Measurements from ENCODE around the gene HIBCH.
A peak's percentile ranks its signal among the peaks of the same experiment; 100 is the strongest.
"Not testable (repeated sequence)": the region's sequence is repeated elsewhere in the genome, so short reads cannot be mapped to it uniquely, and the experiment has no call there.

Gene HIBCH

GRCh38 chr2:190319555-190320498, at the start of gene HIBCH:
TSS of gene HIBCH (minus strand) at chr2:190319826. CDS start at chr2:190319750, 76 bp downstream.
- DNase-seq, result peak; percentile 95

- no peak for DNase-seq
These were observed 47.5 kb upstream of the HIBCH start for GRCh38 chr2:190367091-190367490.

GRCh38 chr2:190366248-190366753, 46.7 kb upstream of the HIBCH start:
- no peak for DNase-seq

- no peak for DNase-seq
These were observed 46.0 kb upstream of the HIBCH start for GRCh38 chr2:190365499-190366204.

GRCh38 chr2:190362894-190363293, 43.3 kb upstream of the HIBCH start:
- DNase-seq, result no peak

GRCh38 chr2:190361572-190361971, 41.9 kb upstream of the HIBCH start:
- no peak for DNase-seq

GRCh38 chr2:190360965-190361364, 41.3 kb upstream of the HIBCH start:
- DNase-seq, result no peak

GRCh38 chr2:190360561-190360960, 40.9 kb upstream of the HIBCH start:
- DNase-seq, result no peak

GRCh38 chr2:190358655-190359448, 39.2 kb upstream of the HIBCH start:
- DNase-seq, result not testable (repeated sequence)

- DNase-seq, result no peak
These were observed 38.0 kb upstream of the HIBCH start for GRCh38 chr2:190357600-190357999.

- DNase-seq, result no peak
These were observed 36.5 kb upstream of the HIBCH start for GRCh38 chr2:190355968-190356644.

GRCh38 chr2:190354003-190354690, 34.5 kb upstream of the HIBCH start:
- no peak for DNase-seq

GRCh38 chr2:190353537-190353899, 33.9 kb upstream of the HIBCH start:
- no peak for DNase-seq

- no peak for DNase-seq
These were observed 33.3 kb upstream of the HIBCH start for GRCh38 chr2:190352668-190353536.

GRCh38 chr2:190351955-190352354, 32.3 kb upstream of the HIBCH start:
- no peak for DNase-seq

GRCh38 chr2:190350371-190350770, 30.7 kb upstream of the HIBCH start:
- DNase-seq, result no peak

- no peak for DNase-seq
These were observed 24.7 kb upstream of the HIBCH start for GRCh38 chr2:190344276-190344827.

GRCh38 chr2:190343536-190344275, 24.1 kb upstream of the HIBCH start, which contains the start of gene INPP1:
TSS of gene INPP1 (plus strand) at chr2:190343589. CDS start at chr2:190360103, 16,514 bp downstream.
- DNase-seq, result peak; percentile 78

GRCh38 chr2:190343089-190343535, 23.5 kb upstream of the HIBCH start:
- DNase-seq, result no peak

All from activated effector memory CD4-positive, alpha-beta T cell treated with anti-CD3 and anti-CD28 coated beads, Interleukin-2, amount 50 U/mL, for 16 hours (primary cell).